COR-L47 (cell line): Measurements from ENCODE around the gene STAT5A.
"Not testable (repeated sequence)": the region's sequence is repeated elsewhere in the genome, so short reads cannot be mapped to it uniquely, and the experiment has no call there.

Source experiments
- DNase-seq: peaks from one replicate; lab custom pipeline; 2025; lab: John Stamatoyannopoulos, UW

The STAT5A gene

DNA sequence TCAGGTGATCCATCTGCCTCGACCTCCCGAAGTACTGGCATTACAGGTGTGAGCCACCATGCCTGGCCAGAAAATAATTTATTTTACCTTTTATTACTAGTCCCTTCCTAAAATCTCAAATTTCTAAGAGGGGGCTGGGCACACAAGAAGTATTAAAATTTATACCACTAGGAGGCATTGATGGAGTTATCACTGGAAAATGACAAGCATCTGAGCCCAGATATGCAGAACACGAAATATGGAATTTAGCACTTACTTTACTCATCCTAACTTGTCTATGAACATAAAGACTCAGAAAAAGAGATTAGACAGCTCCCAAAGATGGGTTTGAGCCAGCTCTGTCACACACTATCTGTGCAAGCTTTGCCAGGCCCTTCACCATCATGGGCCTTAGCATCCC, 46.4 kb downstream of the STAT5A start:
- no peak for DNase-seq

DNA sequence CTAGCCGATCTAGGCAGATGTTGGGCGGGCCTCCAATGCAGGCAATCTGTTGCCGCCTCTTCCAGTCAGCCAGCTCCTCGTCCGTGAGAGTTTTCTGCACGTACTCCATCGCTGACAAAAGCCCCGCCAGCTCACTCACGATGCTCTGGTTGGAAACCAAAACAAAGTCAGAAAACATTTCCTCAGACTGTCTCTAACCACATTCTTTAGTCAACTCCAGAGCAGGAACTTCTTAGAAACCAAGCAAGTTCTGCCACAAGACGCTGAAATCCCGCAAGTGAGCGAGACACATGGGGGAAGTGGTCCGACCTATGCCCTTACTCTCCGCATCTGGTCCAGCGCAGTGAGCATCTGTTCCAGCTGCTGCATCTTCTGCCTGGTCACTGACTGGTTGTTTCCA, 49.1 kb downstream of the STAT5A start:
- DNase-seq, result no peak

DNA sequence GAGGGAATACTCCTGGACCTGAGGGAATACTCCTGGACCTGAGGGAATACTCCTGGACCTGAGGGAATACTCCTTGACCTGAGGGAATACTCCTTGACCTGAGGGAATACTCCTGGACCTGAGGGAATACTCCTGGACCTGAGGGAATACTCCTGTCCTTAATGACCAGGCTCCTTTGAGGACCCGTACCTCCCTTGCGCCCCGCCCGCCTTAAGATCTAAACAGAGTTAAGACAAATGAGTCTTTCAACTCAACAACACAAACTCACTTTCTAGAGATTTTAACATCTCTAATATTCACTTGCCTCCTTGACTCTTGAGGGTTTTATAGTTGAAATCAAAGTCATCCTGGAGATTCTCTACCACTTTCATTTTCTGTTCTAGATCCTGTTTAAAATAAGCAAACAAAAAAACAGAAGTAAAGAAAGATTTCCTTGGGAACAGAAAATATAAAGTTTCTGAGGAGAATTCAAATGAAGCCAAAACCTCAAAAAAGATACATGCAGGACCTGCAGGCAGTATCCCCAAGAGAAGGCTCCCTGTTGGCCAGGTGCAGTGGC, 50.2 kb downstream of the STAT5A start:
- no peak for DNase-seq

DNA sequence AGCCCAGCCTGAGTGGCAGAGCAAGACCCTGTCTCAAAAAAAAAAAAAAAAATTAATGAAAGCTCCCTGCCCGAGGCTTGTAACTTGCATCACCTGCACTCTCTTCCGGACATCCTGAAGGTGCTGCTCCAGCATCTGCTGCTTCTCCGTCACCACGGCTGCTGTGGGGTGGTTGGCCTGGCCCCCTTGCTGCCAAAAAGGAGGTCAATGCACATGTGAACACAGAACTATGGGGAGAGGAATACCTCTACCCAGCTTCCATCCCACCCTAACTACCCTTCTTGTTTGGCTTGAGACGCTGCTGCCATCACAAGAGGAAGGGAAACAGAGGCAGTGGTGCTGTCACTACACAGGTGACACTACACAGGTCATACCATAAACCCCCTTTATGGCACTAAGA, 50.9 kb downstream of the STAT5A start:
- no peak for DNase-seq

DNA sequence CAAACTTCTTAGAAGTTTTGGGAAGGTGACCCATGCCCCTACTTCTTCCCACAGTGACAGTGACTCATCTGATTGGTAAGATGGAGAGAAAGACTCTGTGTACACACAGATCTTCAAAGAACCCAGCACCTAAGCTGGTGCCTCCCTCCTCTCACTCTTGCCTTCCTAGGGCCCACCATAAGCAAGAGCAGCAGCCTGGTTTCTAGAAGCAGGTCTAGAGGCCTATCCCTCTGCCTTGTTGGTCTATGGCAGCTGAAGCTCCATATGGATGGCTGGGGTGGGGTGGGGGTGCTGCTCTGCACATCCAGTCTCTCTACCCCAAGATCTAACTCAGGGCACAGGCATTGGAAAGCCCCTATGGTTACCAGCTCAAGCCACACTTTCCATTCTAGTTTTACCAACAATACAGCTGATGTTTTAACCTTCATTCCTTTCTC, 52.4 kb downstream of the STAT5A start:
- DNase-seq, result no peak

DNA sequence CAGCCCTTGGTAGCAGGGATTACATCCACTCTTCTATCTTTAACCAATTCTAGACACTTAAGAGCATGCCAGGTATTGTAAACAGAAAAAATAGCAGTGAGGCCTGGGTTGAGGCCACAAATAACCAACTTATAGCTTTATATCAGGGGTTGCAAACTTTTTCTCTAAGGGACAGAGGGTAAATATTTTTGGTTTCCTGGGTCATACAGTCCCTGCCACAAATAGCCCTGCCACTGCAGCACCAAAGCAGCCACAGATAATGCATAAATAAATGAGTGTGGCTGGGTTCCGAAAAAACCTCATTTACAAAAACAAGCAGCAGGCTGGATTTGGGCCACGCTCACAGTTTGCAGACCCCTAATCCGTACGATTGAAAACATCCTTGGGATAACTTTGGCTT, 53.3 kb downstream of the STAT5A start:
- DNase-seq, result no peak

DNA sequence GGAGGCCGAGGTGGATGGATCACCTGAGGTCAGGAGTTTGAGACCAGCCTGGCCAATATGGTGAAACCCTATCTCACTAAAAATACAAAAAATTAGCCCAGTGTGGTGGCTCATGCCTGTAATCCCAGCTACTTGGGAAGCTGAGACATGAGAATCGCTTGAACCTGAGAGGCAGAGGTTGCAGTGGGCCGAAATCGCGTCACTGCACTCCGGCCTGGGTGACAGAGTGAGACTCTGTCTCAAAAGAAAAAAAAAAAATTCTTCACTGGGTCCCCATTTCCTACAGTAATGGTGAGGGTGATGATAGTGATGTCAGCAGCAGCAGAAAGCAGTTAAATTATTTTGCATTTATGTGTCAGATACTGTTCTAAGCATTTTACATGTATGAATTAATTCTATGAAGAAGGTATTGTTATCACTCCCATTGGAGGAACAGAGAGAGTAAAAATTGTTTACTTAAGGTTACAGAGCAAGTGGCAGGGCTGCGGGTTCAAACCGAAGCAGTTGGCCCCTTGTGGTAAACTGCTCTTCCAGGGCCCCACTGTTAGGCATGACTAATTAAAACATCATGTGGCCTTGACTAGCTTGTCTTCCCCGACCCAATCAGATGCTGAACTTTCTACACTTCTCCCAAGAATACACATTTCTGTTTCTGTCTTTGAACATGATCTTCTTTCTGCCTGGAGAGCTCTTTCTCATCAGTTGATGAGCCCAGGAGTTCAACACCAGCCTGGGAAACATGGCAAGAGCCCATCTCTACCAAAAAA, 54.1 kb downstream of the STAT5A start:
- DNase-seq, result no peak

DNA sequence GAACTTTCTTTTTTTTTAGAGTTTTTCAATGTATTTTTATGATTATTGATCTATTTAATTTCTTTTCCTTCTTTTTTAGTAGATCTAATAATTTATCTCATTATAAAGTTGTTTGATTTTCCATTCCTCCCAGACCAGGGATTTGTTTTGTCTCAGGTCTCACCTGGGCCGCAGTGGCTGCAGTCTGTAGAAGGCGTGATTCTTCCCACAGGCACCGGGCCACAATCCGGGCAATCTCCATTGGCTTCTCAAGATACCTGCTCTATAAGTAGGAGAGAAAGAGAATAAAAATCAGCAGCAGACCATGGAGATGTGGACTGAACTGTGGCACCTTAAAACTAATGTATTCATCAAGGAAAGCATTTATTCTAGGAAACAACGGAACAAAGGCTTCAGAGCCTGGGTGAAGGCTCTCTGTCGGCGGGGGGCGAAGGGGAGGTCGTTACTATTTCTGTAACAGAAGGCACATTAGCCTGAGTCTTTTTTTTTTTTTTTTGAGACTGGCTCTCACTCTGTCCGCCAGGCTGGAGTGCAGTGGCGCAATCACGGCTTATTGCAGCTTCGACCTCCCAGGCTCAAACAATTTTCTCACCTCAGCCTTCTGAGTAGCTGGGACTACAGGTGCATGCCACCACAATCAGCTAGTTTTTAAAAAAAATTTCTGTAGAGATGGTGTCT, 57.2 kb downstream of the STAT5A start:
- DNase-seq, result no peak

DNA sequence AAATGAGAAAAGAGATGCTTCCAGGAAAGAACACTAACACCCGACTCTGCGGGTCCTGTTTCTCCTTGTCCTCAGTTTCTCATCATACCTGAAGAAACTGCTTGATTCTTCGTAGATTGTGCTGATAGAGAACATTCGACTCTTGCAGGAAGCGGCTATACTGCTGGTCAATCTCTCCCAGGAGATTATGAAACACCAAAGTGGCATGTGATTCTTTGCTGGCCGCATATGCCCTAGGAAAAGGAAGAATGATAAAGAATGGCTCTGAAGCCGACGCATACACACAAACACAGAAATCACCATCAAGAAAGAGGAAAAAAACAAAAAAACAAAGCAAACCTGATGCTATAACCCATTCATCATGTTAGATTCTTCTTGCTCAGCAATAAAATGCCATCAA, 58.2 kb downstream of the STAT5A start:
- no peak for DNase-seq

DNA sequence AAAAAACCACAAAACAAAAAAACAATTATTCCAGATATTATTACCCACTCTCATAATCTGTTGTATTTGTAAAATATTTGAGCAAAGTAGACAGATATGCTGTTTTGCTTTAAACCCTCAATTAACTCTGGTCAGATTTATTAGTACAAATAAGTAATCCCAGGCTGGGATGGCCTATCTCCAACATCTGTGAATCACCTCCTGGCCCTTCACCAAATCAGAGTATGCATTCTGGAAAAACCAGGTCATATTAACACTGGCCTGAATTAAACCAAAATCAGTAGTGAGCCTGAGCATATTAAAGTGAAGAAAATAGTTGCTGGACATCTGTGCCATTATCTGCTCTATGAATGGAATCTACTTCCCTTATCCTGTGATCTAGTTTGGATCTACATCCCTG, 58.9 kb downstream of the STAT5A start:
- DNase-seq, result no peak

DNA sequence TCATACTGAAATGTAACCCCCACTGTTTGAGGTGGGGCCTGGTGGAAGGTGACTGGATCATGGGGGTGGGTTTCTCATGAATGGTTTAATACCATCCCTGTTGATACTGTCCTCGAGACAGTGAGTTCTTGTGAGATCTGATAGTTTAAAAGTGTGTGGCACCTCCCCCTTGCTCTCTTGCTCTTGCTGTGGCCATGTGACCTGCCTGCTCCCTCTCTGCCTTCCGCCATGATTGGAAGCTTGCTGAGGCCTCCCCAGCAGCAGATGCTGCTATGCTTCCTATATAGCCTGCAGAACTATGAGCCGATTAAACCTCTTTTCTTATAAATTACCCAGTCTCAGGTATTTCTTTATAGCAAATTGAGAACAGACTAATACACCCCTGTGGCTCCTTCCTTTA, 59.3 kb downstream of the STAT5A start:
- DNase-seq, result no peak

DNA sequence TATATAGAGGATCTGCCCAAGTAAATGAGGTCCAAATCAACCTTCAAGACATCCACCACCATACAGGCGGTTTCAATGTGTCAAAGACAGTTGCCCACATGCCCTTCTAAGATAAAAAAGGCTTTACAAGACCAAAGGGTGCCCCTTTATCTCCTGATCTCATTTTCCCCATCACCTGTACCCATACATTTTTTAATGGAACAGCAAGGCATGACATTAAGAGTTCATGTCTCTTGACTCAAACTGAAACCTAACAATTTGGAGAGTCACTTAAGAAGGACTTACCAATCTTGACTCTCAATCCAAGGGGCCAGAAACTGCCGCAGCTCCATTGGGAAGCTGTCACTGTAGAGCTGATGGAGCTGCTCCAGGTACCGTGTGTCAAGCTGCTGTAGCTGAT, 59.8 kb downstream of the STAT5A start:
- no peak for DNase-seq

DNA sequence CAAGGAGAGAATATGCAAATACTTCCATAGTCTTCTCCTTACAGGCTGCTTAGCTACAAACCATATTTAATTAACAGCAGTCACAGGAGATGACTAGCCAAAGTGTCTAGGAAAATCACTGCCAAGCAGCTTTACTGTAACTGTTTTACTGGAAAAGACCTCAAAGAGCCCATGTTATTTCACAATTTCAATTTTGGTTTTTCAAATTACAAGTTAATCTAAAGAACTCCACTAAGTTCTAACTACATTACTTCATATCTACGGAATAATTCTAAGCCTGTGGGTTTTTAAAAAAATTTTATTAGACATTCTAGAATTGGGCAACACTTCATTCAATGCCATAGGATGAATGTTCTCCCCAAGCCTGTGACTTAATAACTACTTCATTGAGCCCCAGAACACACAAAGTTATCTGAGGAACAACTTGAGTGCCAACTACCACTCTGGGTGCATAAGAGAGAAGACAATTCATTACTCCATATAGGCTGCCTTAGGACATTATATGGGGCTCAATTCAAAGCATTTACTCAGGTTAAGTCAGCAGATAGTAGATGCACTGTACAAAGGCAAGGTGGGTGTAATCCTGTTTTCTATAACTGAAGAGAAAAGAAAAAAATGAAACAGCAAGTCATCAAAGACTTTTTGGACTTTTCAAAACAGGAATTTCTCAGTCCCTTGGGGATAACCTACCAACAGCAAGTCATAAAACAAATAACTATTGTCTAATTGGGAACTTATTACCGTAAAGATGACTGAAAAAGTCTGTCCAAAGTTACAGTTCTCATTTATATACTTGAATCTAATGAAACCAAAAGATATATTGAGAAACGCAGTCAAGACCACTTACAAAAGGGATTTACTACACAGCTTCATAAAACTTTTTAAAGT, 66.9 kb downstream of the STAT5A start:
- no peak for DNase-seq

DNA sequence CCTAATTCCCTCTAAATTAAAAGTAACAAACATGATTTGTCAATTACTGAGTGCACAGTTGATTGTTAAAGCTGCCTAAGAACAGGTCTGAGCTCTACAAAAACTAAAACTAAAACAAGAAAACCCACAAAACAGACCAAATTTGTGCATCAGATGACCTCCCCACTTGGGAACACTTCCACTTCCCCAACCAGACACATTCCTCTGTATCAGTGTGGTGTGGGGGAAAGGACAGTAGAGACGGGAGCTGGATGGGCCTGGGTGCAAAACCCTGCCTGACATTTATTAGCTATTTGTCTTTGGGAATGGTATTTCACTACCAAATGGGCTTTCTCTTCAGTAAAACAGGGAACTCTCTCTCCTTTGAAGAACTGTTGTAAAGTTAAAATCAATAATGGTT, 70.1 kb downstream of the STAT5A start:
- no peak for DNase-seq

DNA sequence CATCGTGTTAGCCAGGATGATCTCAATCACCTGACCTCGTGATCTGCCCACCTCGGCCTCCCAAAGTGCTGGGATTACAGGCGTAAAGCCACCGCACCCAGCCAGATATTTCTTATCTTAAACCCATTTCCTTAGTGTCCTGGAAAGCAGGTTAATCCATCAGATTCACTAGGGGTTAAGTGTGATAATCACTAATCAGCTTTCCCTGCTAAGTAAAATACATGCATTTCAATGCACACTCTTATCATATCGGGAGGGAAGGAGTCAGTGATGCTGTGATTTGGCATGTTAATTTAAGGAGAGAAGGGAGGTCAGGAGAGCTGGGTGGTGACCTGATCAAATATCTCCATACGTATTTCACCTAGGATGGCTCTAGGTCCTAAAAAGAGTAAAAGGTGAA, 70.8 kb downstream of the STAT5A start:
- DNase-seq, result no peak

DNA sequence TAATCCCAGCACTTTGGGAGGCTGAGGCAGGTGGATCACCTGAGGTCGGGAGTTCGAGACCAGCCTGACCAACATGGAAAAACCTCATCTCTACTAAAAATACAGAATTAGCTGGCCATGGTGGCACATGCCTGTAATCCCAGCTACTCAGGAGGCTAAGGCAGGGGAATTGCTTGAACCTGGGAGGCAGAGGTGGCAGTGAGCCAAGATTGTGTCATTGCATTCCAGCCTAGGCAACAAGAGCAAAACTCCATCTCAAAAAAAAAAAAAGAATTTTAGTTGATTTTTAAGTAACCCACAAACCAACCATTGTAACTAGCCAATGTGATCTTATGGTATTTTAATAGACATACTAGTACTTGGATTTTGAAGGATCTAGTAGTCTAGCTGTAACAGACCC, 72.1 kb downstream of the STAT5A start:
- not testable (repeated sequence) for DNase-seq
